HL-60 (cell line): ENCODE measurements around the gene CRIP1.

Experiments used
- DNase-seq, 2 experiments: peaks; one replicate each; pipeline ENCODE4 v3.0.0-alpha.2; 2010 to 2020; ENCODE audit warnings: low read depth in 1 of 2, low spot score in 1 of 2
- H3K27ac ChIP-seq: fragments of 250-450 bp; sonication (Bioruptor Pico); replicated peaks from 2 replicates; pipeline ENCODE4 v1.5.1; 2020; ENCODE audit warnings: mild to moderate bottlenecking, moderate library complexity
- H3K27me3 ChIP-seq: fragments of 250-450 bp; sonication (Bioruptor Pico); 2 replicates; pipeline ENCODE4 v1.5.1; 2021; ENCODE audit warnings: mild to moderate bottlenecking, moderate library complexity; ENCODE audit not compliant: insufficient read depth, poor library complexity, severe bottlenecking
- H3K4me3 ChIP-seq: replicated peaks from 2 replicates; pipeline ENCODE4 v1.5.1; 2011; ENCODE audit warnings: mild to moderate bottlenecking, control low read depth, low read length; ENCODE audit not compliant: insufficient read depth
- GABPA ChIP-seq: IDR thresholded peaks from 2 replicates; pipeline ENCODE4 v1.6.1; 2012; ENCODE audit warnings: low read depth
- POLR2AphosphoS5 ChIP-seq: IDR thresholded peaks from 2 replicates; pipeline ENCODE4 v1.6.1; 2012; ENCODE audit warnings: low read depth
- REST ChIP-seq: IDR thresholded peaks from 2 replicates; pipeline ENCODE4 v1.6.1; 2012; ENCODE audit warnings: low read depth; ENCODE audit not compliant: insufficient replicate concordance
- SPI1 ChIP-seq: IDR thresholded peaks from 2 replicates; pipeline ENCODE4 v1.6.1; 2012; ENCODE audit warnings: low read depth, mild to moderate bottlenecking, borderline replicate concordance
- TF ChIP-seq, protein P1 (sequence below): IDR thresholded peaks from one replicate; pipeline ENCODE4 v1.5.1; 2011; ENCODE audit warnings: low read length, control low read depth, inconsistent platforms; ENCODE audit not compliant: insufficient read depth

CRIP1 gene

GRCh38 chr14:105472486-105472991 is 14.1 kb upstream of the CRIP1 start:
- Histone ChIP-seq H3K4me3 (no peak overlapping the region), H3K27ac (no peak overlapping the region), H3K27me3 (peaks cover 35% of the 10 kb centered on the region)
- TF ChIP-seq SPI1 (no peak), REST (no peak)
- no peak for DNase-seq

- Histone ChIP-seq H3K27me3 (peaks cover 35% of the 10 kb centered on the region), H3K27ac (no peak overlapping the region), H3K4me3 (no peak overlapping the region)
- TF ChIP-seq, protein P1, sequence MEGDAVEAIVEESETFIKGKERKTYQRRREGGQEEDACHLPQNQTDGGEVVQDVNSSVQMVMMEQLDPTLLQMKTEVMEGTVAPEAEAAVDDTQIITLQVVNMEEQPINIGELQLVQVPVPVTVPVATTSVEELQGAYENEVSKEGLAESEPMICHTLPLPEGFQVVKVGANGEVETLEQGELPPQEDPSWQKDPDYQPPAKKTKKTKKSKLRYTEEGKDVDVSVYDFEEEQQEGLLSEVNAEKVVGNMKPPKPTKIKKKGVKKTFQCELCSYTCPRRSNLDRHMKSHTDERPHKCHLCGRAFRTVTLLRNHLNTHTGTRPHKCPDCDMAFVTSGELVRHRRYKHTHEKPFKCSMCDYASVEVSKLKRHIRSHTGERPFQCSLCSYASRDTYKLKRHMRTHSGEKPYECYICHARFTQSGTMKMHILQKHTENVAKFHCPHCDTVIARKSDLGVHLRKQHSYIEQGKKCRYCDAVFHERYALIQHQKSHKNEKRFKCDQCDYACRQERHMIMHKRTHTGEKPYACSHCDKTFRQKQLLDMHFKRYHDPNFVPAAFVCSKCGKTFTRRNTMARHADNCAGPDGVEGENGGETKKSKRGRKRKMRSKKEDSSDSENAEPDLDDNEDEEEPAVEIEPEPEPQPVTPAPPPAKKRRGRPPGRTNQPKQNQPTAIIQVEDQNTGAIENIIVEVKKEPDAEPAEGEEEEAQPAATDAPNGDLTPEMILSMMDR: no peak
- TF ChIP-seq GABPA: no peak
- TF ChIP-seq SPI1: no peak
- no peak for TF ChIP-seq POLR2AphosphoS5
- DNase-seq: no peak
Measured at GRCh38 chr14:105473033-105473676, 13.5 kb upstream of the CRIP1 start.

GRCh38 chr14:105473677-105474482 is 12.8 kb upstream of the CRIP1 start:
- no peak for TF ChIP-seq SPI1
- TF ChIP-seq, protein P1: no peak
- TF ChIP-seq POLR2AphosphoS5: no peak
- TF ChIP-seq GABPA: no peak
- TF ChIP-seq REST: peak; percentile 84
- Histone ChIP-seq H3K27ac (no peak overlapping the region), H3K4me3 (peak overlapping the region; percentile 43), H3K27me3 (peaks cover 35% of the 10 kb centered on the region)
- DNase-seq: peak; percentile 33 to 59

- TF ChIP-seq SPI1 (no peak), GABPA (no peak), POLR2AphosphoS5 (no peak), REST (no peak)
- TF ChIP-seq, protein P1: no peak
- peak within 1 kb of the TSS; percentile 43 for H3K4me3 ChIP-seq
- H3K27ac ChIP-seq: no peak within 1 kb of the TSS
- DNase-seq: no peak
- peaks cover 40% of the 10 kb centered on the region for H3K27me3 ChIP-seq
Measured at GRCh38 chr14:105474483-105475268, 12.0 kb upstream of the CRIP1 start, which contains the start of gene CRIP2. CRIP2 (plus strand) TSS chr14:105474821; CDS start chr14:105474863, 42 bp downstream.
